A549 treated with AZD2906 at 1 μM for 4 hours (cell line): Measurements from ENCODE around the gene TYRO3. TPM values are rescaled to one million over a fixed set of nuclear protein-coding genes. Genes with fewer than 3 reads are reported as not detected.

Experiments used
- total RNA-seq: library from RNA; stranded (reverse); fragments of 200-300 nt; extraction: Qiagen RNA extraction; gene quantifications from 5 replicates; pipeline ENCODE4 v1.2.3, GENCODE V29; 2022

TYRO3 gene
- 16.1 to 19.7 TPM (median 18.2 TPM) in 5 replicates for total RNA-seq

DNA sequence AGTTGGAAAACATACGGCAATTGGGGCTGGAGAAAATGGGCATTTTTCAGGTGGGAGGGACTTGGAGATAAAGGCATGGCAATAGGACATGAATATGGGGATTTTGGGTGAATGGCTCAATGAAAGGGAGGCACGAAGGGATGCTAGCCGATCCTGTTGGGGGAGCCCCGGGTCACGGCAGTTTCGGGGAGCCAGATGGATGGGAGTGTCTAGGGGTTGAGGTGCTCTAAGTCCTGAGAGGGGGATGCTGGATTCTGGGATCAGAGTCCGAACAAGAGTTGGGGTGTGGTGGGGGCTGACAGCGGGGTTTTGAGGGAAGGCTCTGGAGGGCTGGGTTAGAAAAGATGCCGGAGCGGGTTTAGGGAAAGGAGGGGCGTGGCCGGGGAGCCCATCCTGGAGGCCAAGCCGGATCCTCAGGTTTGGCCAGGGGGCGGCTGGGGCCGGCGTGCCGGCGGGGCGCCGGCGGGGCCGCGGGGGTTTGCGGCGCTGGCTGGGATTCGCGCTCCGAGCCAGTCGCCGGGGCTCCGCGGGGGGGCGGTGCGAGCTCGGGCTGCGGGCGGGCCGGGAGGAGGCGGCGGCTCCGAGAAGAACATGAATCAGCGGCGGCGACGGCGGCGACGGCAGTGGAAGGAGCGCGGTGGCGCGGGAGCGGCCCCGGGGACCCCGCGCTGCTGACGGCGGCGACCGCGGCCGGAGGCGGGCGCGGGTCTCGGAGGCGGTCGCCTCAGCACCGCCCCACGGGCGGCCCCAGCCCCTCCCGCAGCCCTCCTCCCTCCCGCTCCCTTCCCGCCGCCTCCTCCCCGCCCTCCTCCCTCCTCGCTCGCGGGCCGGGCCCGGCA lies at the start of gene TYRO3:
TSS of gene TYRO3 (plus strand) at position 813 of the 839 bp plus-strand sequence. CDS start 46 bp downstream, outside the sequence.

DNA sequence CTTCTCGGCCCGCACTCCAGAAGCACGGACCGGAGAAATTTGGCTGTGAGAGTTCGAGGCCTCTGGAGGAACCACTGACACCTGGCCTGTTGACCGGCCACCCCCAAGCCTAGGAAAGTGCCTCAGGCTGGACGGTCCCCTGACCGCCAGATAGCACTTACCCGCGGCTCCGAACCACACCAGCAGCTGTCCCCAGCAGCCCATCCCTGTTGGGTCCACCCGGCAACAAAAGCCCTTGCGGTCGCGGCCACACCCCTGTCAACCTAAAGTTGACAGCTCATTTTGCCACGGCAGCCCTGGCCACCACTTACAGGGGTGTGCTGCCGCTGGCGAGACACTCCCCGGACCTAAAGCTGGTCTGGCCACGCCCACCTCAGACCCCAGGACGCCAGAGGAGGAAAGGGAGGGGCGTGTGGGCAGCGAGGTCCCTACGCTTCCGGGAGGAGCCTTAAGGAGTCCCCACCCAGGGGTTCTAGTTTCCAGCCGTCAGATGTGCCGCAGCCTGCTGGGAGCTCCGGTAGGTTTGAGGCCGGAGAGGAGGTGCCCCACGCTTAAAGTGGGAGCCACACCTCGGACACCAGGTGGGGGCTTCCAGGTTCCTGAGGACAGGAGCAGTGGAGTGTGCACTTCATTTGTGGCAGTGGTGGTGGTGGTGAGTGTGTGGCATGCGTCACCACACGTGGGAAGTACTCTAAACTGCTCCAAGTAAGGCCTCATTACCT lies 45.3 kb upstream of the TYRO3 start, which contains the start of gene LTK:
TSS of gene LTK (minus strand) at position 322 of the 722 bp plus-strand sequence. CDS start at position 204, 118 bp downstream.

Other genes with a start within 250 kb of the TYRO3 start
- gene OIP5, start 226.6 kb upstream of the TYRO3 start, total RNA-seq = 12.9 to 13.8 TPM (median 13.3 TPM) in 5 replicates
- 58.2 to 93.2 TPM (median 64.3 TPM) in 5 replicates for gene NUSAP1, start 226.3 kb upstream of the TYRO3 start, total RNA-seq
- gene NDUFAF1, start 156.7 kb upstream of the TYRO3 start, total RNA-seq = 11.6 to 16.1 TPM (median 12.7 TPM) in 5 replicates
- gene RTF1, start 142.1 kb upstream of the TYRO3 start, total RNA-seq = 17.1 to 22.2 TPM (median 19.1 TPM) in 5 replicates
- 6.5 to 12.4 TPM (median 10.2 TPM) in 5 replicates for gene ITPKA, start 65.3 kb upstream of the TYRO3 start, total RNA-seq
- 0.05 to 0.20 TPM (median 0.05 TPM) in 5 replicates for gene LTK, start 45.4 kb upstream of the TYRO3 start, total RNA-seq
- 11.4 to 15.2 TPM (median 13.0 TPM) in 5 replicates for gene RPAP1, start 15.0 kb upstream of the TYRO3 start, total RNA-seq
- gene MGA, start 101.2 kb downstream of the TYRO3 start, total RNA-seq = 5.7 to 7.9 TPM (median 6.1 TPM) in 5 replicates
- gene MAPKBP1, start 215.3 kb downstream of the TYRO3 start, total RNA-seq = 3.0 to 4.9 TPM (median 3.7 TPM) in 5 replicates